Measurements from ENCODE around the gene RBM33.

Gene RBM33

GRCh38 chr7:155824227-155824886 is 179.9 kb downstream of the RBM33 start:
- no peak for DNase-seq (ENCODE audit: low read depth)

GRCh38 chr7:155825336-155825735 is 180.9 kb downstream of the RBM33 start:
- no peak for DNase-seq (ENCODE audit: low read depth)

GRCh38 chr7:155829796-155830470 is 185.5 kb downstream of the RBM33 start:
- DNase-seq (ENCODE audit: low read depth), result no peak
